Astrocyte of the cerebellum (primary cell): Measurements from ENCODE around the gene EEA1.
A peak's percentile ranks its signal among the peaks of the same experiment; 100 is the strongest.
"Not testable (repeated sequence)": the region's sequence is repeated elsewhere in the genome, so short reads cannot be mapped to it uniquely, and the experiment has no call there.

Source experiments
- DNase-seq: peaks from one replicate; pipeline ENCODE4 v3.0.0-alpha.2; 2011; ENCODE audit warnings: low read depth
- H3K4me3 ChIP-seq: 2 replicates; pipeline ENCODE4 v1.5.1; 2011; ENCODE audit warnings: mild to moderate bottlenecking, low read depth, low read length, moderate library complexity
- CTCF ChIP-seq: IDR thresholded peaks from 2 replicates; pipeline ENCODE4 v1.5.1; 2012; ENCODE audit warnings: low read length, low read depth, moderate library complexity, mild to moderate bottlenecking; ENCODE audit errors: missing control alignments
- in situ Hi-C: cut with HindIII; loops from 2 replicates; pipeline ENCODE4 v1.10.0; 2017; ENCODE audit warnings: low sequenced_read_pairs

EEA1 gene

DNA sequence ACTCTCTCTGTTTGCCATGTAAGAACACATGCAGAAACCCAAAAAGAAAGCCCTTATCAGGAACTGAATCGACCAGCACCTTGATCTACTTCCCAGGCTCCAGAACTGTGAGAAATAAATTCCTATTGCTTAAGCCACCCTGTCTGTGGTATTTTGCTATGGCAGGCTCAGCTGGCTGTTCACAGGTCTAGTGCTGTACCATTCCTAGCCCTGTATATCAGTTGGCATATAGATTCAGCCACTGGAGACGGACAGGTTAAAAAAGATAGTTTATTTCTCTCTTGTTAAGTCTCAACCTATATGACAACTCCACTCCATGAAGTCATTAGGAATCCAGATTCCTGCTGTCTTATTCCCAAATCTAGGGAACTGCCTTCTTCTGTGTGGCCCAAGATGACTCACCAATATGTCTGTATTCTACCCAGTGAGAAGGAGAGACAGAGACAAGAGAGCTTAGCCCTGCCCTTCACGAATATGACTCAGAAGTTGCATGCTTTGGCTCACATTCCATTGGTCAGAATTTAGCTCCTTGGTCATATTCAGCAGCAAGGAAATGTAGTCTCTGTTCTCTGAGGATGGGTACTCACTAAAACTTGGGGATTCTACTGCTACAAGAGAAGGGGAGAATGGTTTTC is 169.3 kb downstream of the EEA1 start:
- peak; percentile 65 for DNase-seq
- TF ChIP-seq CTCF = no peak
- in situ Hi-C loops = no loop called here
- H3K4me3 ChIP-seq = no peak overlapping the region

- no peak for DNase-seq
- in situ Hi-C loops = no loop called here
- no peak overlapping the region for H3K4me3 ChIP-seq
- TF ChIP-seq CTCF = no peak
Measured at GRCh38 chr12:92757597-92758121, 171.4 kb downstream of the EEA1 start.

DNA sequence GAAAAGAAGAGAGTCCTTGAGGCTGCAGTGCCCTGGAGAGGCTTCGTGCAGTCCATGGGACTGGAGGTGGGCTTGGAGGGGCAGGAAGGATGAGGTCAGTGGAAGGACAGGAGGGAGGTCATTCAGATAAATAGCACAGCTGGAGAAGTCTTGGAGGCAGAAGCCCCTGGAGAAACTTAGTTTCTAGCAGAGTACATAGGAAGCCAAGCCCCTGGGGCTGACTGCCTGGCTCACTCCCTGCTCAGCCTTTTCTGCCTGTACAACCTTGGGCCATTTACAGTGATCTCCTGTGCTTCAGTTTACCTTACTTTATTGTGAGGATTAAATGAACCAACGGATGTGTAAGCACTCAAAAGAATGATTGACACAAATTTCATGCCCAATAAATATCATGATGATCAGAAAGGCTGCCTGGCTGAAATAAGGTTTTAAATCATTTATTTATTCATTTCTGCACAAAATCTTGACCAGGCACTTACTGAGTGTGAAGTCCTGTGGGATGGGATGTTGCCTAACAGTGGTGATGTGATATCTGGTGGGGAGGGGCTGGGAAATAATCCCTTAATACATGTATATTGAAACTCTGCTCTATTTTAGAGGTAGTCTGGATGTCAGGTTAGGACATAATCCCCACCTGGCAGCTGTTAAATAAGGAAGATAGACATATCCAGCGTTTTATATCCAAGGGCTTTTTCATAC is 172.0 kb downstream of the EEA1 start:
- H3K4me3 ChIP-seq = no peak overlapping the region
- DNase-seq = no peak
- no peak for TF ChIP-seq CTCF
- in situ Hi-C loops = no loop called here

DNA sequence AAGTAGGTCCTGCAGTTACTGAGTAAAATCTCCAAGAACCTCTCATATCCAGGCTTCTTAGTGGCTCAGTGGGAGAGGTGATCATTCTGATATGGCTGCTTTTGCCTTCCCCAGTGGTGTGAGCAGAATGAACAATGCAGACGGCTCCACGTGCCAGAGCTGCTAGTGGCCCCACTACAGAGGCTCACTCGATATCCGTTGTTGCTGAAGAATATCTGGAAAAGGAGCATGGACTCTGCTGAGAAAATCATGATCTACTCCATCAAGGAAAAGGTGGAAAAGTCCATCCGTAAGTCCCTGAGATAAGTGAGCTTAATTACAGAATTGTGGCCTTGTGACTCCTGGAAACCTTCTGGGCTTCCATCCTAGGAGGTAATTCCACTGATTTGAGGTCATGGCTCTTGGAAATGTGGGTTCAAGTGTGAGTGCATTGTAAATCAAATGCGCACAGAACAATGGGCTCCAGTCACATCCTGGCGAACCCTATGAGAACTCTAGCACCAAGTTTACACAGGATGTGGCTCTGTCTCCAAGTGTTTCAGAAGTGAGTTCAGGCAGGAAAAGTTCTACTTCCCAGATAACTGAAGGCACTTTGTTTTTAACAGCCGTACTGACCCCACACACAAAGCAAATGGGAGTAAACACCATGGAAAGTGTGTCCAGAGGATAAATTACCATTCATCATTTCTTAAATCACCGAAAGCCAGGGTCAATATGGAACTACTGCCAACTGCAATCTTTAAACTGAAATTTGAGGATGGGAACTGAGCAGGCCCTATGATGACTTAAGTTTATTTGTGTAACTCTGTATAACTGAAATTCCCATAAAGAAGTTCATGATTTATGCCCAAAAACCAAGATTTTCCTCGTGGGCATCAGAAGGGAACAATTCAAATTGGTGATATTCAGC is 174.9 kb downstream of the EEA1 start:
- no peak for DNase-seq

GRCh38 chr12:92749691-92750090 is 179.4 kb downstream of the EEA1 start:
- in situ Hi-C loops, H3K4me3 ChIP-seq, DNase-seq: not testable (repeated sequence)

More for the DNA sequence above, 174.9 kb downstream of the EEA1 start:
- TF ChIP-seq CTCF = no peak
- in situ Hi-C loops = no loop called here
- no peak overlapping the region for H3K4me3 ChIP-seq

DNA sequence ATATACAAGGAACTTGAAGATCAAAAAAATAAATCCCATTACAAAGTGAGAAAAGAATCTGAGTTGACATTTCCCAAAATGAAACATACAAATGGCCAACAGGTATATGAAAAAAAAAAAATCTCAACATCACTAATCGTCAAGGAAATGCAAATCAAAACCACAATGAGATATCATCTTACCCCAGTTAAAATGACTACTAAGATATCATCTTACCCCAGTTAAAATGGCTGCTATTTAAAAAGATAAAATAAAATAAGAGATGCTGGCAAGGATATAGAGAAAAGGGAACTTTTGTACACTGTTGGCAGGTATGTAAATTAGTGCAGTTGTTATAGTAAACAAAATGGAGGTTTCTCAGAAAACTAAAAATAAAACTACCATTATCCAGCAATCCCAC is 181.9 kb downstream of the EEA1 start:
- in situ Hi-C loops = no loop called here
- no peak for TF ChIP-seq CTCF
- no peak overlapping the region for H3K4me3 ChIP-seq
- DNase-seq = no peak
